GM12891 (cell line): Measurements from ENCODE around the gene MYL12B.

Source experiments
- POLR2A ChIP-seq: IDR thresholded peaks from 2 replicates; pipeline ENCODE4 v1.6.1; 2011; ENCODE audit warnings: low read depth, low read length, control low read depth
- TAF1 ChIP-seq: IDR thresholded peaks from 2 replicates; pipeline ENCODE4 v1.6.1; 2011; ENCODE audit warnings: low read depth, low read length, control low read depth

GRCh38 chr18:3219241-3219630, 42.7 kb upstream of the MYL12B start:
- no peak for TF ChIP-seq TAF1
- no peak for TF ChIP-seq POLR2A
